WERI-Rb-1 (cell line): ENCODE data around the gene NPR1.

Experiments used
- DNase-seq: peaks from one replicate; pipeline ENCODE4 v3.0.0-alpha.2; 2020
- H3K27ac ChIP-seq: fragments of 250-450 bp; sonication (Bioruptor Pico); 2 replicates; pipeline ENCODE4 v1.5.1; 2020; ENCODE audit warnings: mild to moderate bottlenecking, moderate library complexity
- H3K27me3 ChIP-seq: fragments of 250-450 bp; sonication (Bioruptor Pico); 2 replicates; pipeline ENCODE4 v1.5.1; 2021; ENCODE audit warnings: mild to moderate bottlenecking, low read depth, moderate library complexity; ENCODE audit not compliant: insufficient read depth, severe bottlenecking
- H3K36me3 ChIP-seq: fragments of 250-450 bp; sonication (Bioruptor Pico); 2 replicates; pipeline ENCODE4 v1.5.1; 2020; ENCODE audit warnings: mild to moderate bottlenecking, moderate library complexity
- H3K4me3 ChIP-seq: 2 replicates; pipeline ENCODE4 v1.5.1; 2011; ENCODE audit warnings: low read depth, mild to moderate bottlenecking, control low read depth, low read length
- H3K9me3 ChIP-seq: fragments of 250-450 bp; sonication (Bioruptor Pico); 2 replicates; pipeline ENCODE4 v1.5.1; 2021; ENCODE audit warnings: mild to moderate bottlenecking, moderate library complexity; ENCODE audit not compliant: severe bottlenecking
- TF ChIP-seq, protein P1 (sequence below): IDR thresholded peaks from 2 replicates; pipeline ENCODE4 v1.5.1; 2011; ENCODE audit warnings: low read depth, mild to moderate bottlenecking, control low read depth, inconsistent platforms, low read length

NPR1 gene

DNA sequence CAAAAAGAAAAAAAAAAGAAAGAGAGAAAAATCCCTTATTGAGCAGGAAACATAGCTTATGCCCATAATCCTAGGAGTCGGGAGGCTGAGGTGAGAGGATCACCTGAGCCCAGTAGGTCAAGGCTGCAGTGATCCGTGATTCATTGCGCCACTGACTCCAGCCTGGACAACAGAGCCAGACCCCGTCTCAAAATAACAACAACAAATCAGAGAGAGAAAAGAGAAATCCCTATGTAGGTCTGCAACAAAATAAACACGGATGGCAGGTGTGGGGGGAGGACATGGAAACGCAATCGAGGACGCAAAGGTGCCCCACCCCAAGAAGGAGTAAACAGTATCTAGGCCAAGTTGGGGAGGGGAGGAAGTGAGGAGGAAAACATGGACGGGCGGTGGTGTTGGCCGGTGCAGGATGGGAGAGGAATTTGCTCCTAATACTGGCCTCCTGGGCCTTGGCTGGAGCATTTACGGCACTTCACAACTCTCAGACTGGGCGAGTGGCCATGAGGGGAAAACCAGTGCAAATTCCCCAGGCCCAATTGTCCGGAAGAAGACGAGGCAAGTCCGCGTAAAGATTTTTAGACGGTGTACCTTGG is 45.2 kb upstream of the NPR1 start:
- no peak overlapping the region for H3K4me3 ChIP-seq
- DNase-seq = no peak
- no peaks in the 10 kb centered on the region for H3K27me3 ChIP-seq
- TF ChIP-seq, protein P1, sequence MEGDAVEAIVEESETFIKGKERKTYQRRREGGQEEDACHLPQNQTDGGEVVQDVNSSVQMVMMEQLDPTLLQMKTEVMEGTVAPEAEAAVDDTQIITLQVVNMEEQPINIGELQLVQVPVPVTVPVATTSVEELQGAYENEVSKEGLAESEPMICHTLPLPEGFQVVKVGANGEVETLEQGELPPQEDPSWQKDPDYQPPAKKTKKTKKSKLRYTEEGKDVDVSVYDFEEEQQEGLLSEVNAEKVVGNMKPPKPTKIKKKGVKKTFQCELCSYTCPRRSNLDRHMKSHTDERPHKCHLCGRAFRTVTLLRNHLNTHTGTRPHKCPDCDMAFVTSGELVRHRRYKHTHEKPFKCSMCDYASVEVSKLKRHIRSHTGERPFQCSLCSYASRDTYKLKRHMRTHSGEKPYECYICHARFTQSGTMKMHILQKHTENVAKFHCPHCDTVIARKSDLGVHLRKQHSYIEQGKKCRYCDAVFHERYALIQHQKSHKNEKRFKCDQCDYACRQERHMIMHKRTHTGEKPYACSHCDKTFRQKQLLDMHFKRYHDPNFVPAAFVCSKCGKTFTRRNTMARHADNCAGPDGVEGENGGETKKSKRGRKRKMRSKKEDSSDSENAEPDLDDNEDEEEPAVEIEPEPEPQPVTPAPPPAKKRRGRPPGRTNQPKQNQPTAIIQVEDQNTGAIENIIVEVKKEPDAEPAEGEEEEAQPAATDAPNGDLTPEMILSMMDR = no peak
- H3K36me3 ChIP-seq = peaks cover 53% of the 10 kb centered on the region
- H3K27ac ChIP-seq = peak overlapping the region; percentile 99; the same call in 1 of the 2 replicates
- H3K9me3 ChIP-seq = peaks cover 6% of the 10 kb centered on the region

DNA sequence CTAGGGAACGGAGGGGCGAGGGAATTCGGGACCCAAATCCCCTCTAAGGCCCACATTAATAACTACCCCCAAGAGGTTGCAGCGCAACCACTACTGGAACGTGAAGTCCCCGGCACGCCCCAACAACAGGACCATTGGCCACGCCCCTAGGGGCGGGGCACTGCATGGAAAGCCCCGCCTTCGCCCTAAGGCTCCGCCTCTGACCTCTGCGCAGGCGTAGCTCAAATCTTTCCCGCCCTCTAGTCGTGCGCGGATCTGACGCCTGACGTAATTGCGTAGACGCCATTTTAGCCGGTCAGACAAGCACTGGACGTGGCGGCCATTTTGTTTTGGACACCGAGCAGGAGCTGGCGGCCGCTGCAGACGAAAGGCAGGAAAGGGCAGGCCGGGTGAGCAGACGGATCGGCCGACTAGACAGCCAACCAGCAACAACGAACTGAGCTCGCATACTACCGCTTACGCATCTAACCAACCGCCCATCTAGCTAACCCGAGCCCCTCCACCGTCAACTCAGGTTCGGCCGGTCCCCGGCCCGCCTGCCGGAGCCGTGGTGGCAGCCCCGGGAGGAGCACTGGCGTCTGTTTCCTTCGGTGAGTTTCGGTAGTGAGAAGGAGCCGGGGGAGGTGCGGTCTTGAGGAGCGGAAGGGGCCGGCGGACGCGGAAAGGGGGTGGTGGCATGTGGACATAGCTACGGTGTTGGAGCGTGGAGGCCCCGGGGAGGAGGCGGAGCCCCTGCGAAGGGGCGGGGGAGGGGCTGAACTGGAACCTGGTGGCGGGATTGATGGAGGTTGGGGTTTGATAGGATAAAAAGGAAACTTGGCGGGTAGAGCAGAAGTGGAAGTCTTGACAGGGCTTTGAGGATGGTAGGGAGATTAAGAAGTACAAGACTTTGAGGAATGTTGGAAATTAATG is 44.5 kb upstream of the NPR1 start, which contains the start of gene CHTOP:
TSS of gene CHTOP (plus strand) at position 313 of the 912 bp plus-strand sequence. CDS start 2,523 bp downstream, outside the sequence.
- DNase-seq = peak; percentile 100
- peak within 1 kb of the TSS; percentile 64 for H3K4me3 ChIP-seq
- peaks cover 6% of the 10 kb centered on the region for H3K9me3 ChIP-seq
- H3K36me3 ChIP-seq = peaks cover 61% of the 10 kb centered on the region
- H3K27ac ChIP-seq = peak within 1 kb of the TSS; percentile 99
- H3K27me3 ChIP-seq = no peaks in the 10 kb centered on the region
- TF ChIP-seq, protein P1 = no peak

DNA sequence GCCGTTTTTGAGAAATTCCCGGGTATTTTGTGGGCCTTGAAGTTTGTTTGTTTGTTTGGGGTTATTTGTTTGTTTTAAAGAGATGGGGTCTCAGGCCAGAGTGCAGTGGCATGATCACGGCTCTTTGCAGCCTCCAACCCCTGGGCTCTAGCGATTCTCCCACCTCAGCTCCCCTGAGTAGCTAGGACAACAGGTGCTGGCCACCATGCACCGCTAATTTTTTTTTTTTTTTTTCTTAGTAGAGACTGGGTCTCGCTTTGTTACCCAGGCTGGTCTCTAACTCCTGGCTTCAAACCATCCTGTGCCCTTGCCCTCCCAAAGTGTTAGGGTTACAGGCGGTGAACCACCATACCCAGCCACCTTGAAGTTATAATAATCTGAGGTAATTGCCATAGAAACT is 42.6 kb upstream of the NPR1 start:
- Histone ChIP-seq H3K27me3 (no peaks in the 10 kb centered on the region), H3K4me3 (no peak overlapping the region), H3K27ac (peak overlapping the region; percentile 99), H3K9me3 (peaks cover 6% of the 10 kb centered on the region), H3K36me3 (peaks cover 79% of the 10 kb centered on the region)
- TF ChIP-seq, protein P1 = no peak
- no peak for DNase-seq

DNA sequence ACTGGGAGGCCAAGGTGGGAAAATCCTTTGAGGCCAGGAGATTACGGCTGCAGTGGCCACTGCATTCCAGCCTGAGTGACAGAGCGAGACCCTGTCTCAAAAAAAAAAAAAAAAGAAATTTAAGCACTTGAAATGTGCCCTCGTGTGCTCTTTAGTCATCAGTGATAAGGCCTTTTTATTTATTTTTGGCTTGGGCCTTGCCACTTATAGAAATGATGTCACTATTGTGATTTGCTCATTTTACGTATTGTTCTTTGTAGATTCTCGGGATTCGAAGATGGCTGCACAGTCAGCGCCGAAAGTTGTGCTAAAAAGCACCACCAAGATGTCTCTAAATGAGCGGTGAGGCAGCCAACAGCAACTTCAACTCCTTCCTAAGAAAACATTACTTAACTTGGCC is 42.2 kb upstream of the NPR1 start:
- peaks cover 6% of the 10 kb centered on the region for H3K9me3 ChIP-seq
- TF ChIP-seq, protein P1 = no peak
- peak overlapping the region; percentile 99 for H3K27ac ChIP-seq
- no peak for DNase-seq
- H3K4me3 ChIP-seq = no peak overlapping the region
- peaks cover 84% of the 10 kb centered on the region for H3K36me3 ChIP-seq
- H3K27me3 ChIP-seq = no peaks in the 10 kb centered on the region

DNA sequence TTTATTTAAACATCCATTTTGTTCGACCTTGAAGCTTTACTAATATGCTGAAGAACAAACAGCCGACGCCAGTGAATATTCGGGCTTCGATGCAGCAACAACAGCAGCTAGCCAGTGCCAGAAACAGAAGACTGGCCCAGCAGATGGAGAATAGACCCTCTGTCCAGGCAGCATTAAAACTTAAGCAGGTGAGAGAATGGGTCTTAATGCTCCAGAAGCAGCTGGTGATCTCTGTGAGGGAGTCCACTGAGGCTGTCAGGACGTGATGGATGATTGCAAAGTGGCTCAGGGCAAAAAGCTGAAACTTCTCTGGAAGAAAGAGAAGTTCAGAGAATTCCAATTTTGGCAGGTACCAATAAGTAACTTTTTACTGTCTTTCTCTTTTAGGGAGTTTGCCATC is 40.2 kb upstream of the NPR1 start:
- H3K27me3 ChIP-seq = no peaks in the 10 kb centered on the region
- peak; percentile 94 for DNase-seq
- TF ChIP-seq, protein P1 = no peak
- H3K9me3 ChIP-seq = peaks cover 5% of the 10 kb centered on the region
- H3K27ac ChIP-seq = peak overlapping the region; percentile 99
- H3K4me3 ChIP-seq = peak overlapping the region; percentile 20
- peaks cover 93% of the 10 kb centered on the region for H3K36me3 ChIP-seq
